ENCODE measurements around the gene MED13. TPM values are rescaled to one million over a fixed set of nuclear protein-coding genes. Genes with fewer than 3 reads are reported as not detected.

Gene MED13
- total RNA-seq, 1 donor from 2014 or later: 29.0 TPM

DNA sequence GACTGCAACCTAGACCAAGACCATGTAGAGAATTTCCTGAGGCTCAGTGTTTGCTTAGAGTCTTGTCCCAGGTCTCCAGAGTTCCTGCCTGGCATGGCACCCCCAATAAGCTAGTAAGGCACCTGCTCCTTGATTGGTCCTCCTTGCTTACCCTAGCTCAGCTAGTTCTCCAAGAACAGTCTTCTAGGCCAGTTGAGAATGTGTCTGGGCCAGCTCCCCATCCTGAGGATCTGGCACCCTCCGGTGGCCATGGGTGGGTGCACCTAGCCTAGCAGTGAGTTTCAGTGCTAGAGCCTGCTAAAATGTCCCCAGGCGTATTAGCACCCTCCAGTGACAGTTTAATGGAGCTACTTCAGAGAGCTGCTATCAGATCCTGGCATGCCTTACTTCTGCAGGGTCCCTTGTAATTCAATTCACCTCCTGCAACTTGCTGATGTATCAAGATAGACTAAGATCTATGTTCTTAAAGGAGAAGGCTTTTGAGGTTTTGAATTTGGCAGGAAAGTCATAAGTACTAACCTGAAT lies 44.4 kb upstream of the MED13 start:
- no peaks in the 10 kb centered on the region for H3K36me3 ChIP-seq
- peaks cover 34% of the 10 kb centered on the region for H3K27me3 ChIP-seq (ENCODE audit: low read depth)
- H3K27ac ChIP-seq (replicated peaks): no peak overlapping the region
- no peaks in the 10 kb centered on the region for H3K4me1 ChIP-seq
- H3K9me3 ChIP-seq (replicated peaks): peaks cover 9% of the 10 kb centered on the region
- H3K4me3 ChIP-seq: no peak overlapping the region
- TF ChIP-seq, protein P1, sequence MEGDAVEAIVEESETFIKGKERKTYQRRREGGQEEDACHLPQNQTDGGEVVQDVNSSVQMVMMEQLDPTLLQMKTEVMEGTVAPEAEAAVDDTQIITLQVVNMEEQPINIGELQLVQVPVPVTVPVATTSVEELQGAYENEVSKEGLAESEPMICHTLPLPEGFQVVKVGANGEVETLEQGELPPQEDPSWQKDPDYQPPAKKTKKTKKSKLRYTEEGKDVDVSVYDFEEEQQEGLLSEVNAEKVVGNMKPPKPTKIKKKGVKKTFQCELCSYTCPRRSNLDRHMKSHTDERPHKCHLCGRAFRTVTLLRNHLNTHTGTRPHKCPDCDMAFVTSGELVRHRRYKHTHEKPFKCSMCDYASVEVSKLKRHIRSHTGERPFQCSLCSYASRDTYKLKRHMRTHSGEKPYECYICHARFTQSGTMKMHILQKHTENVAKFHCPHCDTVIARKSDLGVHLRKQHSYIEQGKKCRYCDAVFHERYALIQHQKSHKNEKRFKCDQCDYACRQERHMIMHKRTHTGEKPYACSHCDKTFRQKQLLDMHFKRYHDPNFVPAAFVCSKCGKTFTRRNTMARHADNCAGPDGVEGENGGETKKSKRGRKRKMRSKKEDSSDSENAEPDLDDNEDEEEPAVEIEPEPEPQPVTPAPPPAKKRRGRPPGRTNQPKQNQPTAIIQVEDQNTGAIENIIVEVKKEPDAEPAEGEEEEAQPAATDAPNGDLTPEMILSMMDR (IDR thresholded peaks at IDR 0.05; ENCODE audit: borderline replicate concordance): peak; percentile 30
- DNase-seq: no peak
- intact Hi-C loops (cut with micrococcal nuclease): no loop called here

DNA sequence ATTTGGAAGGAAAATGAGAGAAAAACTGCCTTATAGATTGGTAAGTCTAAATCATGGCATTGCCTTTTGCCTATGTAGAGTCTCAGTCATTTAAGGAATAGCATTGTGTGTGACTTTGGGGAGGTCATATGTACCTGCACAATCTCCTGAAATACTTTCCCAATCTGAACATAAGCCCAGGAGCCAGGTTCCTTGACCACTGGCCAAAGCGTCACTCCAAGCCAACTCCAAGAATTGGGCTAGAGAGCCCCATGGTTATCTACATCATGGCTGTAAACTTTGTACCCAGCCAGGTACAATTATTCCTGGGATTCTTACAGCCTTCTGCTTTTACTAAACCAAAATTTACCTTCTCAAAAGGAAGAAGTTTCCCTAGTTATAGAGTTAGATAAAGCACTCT lies 40.8 kb upstream of the MED13 start:
- no peak overlapping the region for H3K4me3 ChIP-seq
- intact Hi-C loops (cut with micrococcal nuclease): no loop called here
- H3K27ac ChIP-seq (replicated peaks): no peak overlapping the region
- no peaks in the 10 kb centered on the region for H3K36me3 ChIP-seq
- no peaks in the 10 kb centered on the region for H3K9me3 ChIP-seq (replicated peaks)
- no peaks in the 10 kb centered on the region for H3K4me1 ChIP-seq
- no peak for DNase-seq
- H3K27me3 ChIP-seq (ENCODE audit: low read depth): peaks cover 27% of the 10 kb centered on the region
- TF ChIP-seq, protein P1 (IDR thresholded peaks at IDR 0.05; ENCODE audit: borderline replicate concordance): no peak

DNA sequence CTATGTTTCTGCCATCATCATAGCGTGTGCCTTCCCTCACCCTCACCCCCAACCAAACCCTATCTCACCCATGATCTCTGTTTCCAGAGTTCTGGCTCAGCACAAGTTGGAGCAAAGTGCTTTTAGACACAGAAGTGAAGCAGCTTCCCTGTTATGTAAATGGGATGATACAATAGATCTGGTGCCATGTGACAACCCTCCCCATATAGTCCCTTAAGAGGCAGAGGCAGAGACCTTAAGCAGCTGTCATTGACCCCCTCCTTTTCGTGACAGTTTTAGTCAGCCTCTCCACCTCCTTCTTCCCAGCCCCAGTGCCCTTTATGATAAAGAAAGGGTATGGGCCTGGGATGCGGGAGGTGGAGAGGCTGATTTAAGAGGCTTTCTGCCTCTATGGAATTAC lies 40.3 kb upstream of the MED13 start:
- Histone ChIP-seq H3K4me1 (no peaks in the 10 kb centered on the region), H3K4me3 (no peak overlapping the region), H3K36me3 (no peaks in the 10 kb centered on the region), H3K9me3 (replicated peaks) (no peaks in the 10 kb centered on the region), H3K27ac (replicated peaks) (no peak overlapping the region), H3K27me3 (ENCODE audit: low read depth) (peaks cover 27% of the 10 kb centered on the region)
- intact Hi-C loops (cut with micrococcal nuclease): no loop called here
- TF ChIP-seq, protein P1 (IDR thresholded peaks at IDR 0.05; ENCODE audit: borderline replicate concordance): no peak
- no peak for DNase-seq

DNA sequence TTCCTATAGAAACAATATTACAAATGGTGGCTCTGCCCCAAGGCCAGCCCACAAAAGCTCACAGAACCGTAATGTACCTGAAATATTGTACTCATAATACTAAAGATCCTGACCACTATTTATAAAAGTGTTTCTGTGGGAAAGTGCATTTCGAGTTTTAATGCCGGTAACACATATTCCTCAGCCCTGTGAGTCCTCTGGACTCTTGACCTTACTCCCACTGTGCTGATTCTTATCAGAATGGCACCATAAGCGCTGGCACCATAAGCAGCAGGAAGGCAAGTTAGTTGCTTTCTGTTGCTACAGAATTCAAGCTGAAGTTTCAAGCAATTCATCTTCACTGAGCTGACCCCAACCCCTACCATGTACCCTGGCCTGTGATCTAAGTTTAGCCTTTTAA lies 36.4 kb upstream of the MED13 start:
- Histone ChIP-seq H3K27ac (replicated peaks) (no peak overlapping the region), H3K9me3 (replicated peaks) (no peaks in the 10 kb centered on the region), H3K36me3 (no peaks in the 10 kb centered on the region), H3K4me3 (no peak overlapping the region), H3K27me3 (ENCODE audit: low read depth) (peaks cover 29% of the 10 kb centered on the region), H3K4me1 (no peaks in the 10 kb centered on the region)
- TF ChIP-seq, protein P1 (IDR thresholded peaks at IDR 0.05; ENCODE audit: borderline replicate concordance): no peak
- DNase-seq: no peak
- intact Hi-C loops (cut with micrococcal nuclease): no loop called here

DNA sequence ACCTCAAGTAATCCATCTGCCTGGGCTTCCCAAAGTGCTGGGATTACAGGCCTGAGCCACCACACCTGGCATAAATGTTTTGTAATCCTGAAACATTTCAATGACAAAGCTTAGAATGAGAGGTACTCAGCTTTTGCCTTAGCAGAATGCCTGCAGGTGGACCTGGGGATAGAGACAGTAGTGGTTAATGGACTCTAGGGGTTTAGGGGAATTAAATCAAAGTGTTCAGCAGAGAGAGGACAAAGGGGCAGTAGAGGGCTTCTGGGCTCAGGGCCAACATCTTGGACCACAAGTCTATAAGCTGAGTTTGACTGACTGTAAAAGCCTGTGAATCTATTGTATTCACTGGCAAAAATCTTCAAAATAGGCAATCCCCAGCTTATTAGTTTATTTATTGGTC lies 36.0 kb upstream of the MED13 start:
- Histone ChIP-seq H3K4me3 (no peak overlapping the region), H3K27ac (replicated peaks) (no peak overlapping the region), H3K36me3 (no peaks in the 10 kb centered on the region), H3K27me3 (ENCODE audit: low read depth) (peaks cover 25% of the 10 kb centered on the region), H3K4me1 (no peaks in the 10 kb centered on the region), H3K9me3 (replicated peaks) (no peaks in the 10 kb centered on the region)
- DNase-seq: no peak
- TF ChIP-seq, protein P1 (IDR thresholded peaks at IDR 0.05; ENCODE audit: borderline replicate concordance): no peak
- intact Hi-C loops (cut with micrococcal nuclease): no loop called here

All from left ventricle myocardium inferior (tissue), 1 donor.